SKM-1 (cell line): ENCODE measurements around the gene CATSPER3.

Experiments
- DNase-seq: peaks from one replicate; lab custom pipeline; 2025; ENCODE audit not compliant: unreplicated experiment; lab: John Stamatoyannopoulos, UW

The CATSPER3 gene

GRCh38 chr5:135029477-135030122 lies 61.9 kb downstream of the CATSPER3 start:
- DNase-seq, result no peak

- DNase-seq, result no peak
Observed at GRCh38 chr5:135030123-135030955, 62.6 kb downstream of the CATSPER3 start.

- DNase-seq, result no peak
Observed at GRCh38 chr5:135030956-135031812, 63.5 kb downstream of the CATSPER3 start.

GRCh38 chr5:135031813-135032694 lies 64.3 kb downstream of the CATSPER3 start:
- no peak for DNase-seq

GRCh38 chr5:135032695-135032998 lies 64.9 kb downstream of the CATSPER3 start:
- DNase-seq, result no peak

- DNase-seq, result no peak
Observed at GRCh38 chr5:135032999-135033861, 65.5 kb downstream of the CATSPER3 start.

GRCh38 chr5:135033901-135034235 lies 66.2 kb downstream of the CATSPER3 start, which contains the start of gene PITX1:
TSS of gene PITX1 (minus strand) at chr5:135034228. CDS start at chr5:135033881, 347 bp downstream.
- no peak for DNase-seq

GRCh38 chr5:135034236-135034962 lies 66.7 kb downstream of the CATSPER3 start:
- no peak for DNase-seq

- no peak for DNase-seq
Observed at GRCh38 chr5:135034963-135035677, 67.4 kb downstream of the CATSPER3 start.

- no peak for DNase-seq
Observed at GRCh38 chr5:135035678-135036030, 67.9 kb downstream of the CATSPER3 start.

- no peak for DNase-seq
Observed at GRCh38 chr5:135036405-135036804, 68.7 kb downstream of the CATSPER3 start.

- no peak for DNase-seq
Observed at GRCh38 chr5:135037519-135038204, 70.0 kb downstream of the CATSPER3 start.

- no peak for DNase-seq
Observed at GRCh38 chr5:135038205-135038812, 70.6 kb downstream of the CATSPER3 start.

- no peak for DNase-seq
Observed at GRCh38 chr5:135038813-135039270, 71.1 kb downstream of the CATSPER3 start.

- no peak for DNase-seq
Observed at GRCh38 chr5:135039271-135040033, 71.7 kb downstream of the CATSPER3 start.

- DNase-seq, result no peak
Observed at GRCh38 chr5:135040034-135040332, 72.3 kb downstream of the CATSPER3 start.
